ENCODE measurements around the gene SLC22A25. TPM values are rescaled to one million over a fixed set of nuclear protein-coding genes. Genes with fewer than 3 reads are reported as not detected.
"Not testable (repeated sequence)": the region's sequence is repeated elsewhere in the genome, so short reads cannot be mapped to it uniquely, and the experiment has no call there.

Gene SLC22A25
- total RNA-seq, 1 donor from 2014 or later: not detected

DNA sequence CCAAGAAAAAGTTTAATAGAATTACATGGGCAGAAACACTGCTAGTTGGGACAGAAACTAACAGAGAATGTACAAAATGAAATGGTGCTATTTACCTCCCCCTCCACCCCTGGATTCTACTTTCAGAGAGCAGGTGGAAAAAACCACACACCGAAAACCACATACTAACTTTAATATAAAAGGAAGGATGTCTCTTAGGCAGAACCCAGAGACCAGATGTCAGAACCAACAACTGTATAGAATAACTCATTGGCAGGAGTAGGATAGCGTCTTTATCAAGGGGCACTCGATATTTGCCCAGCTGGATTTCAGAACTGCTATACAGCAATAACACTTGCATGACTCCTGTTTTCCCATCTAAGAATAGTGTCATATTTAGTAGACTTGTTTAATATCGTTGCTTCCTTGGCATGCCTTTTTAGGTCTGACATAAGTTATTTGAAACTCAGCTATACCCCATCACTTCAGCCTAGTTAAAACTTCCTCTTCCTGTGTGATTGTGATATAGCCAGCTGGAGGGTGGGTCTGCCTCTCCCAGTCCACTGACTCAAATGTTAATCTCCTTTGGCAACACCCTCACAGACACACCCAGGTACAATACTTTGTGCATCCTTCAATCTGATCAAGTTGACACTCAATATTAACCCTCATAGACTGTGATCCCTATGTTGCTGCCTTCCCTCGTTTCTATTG is 1.2 kb downstream of the SLC22A25 start:
- H3K4me3 Mint-ChIP-seq: no peak overlapping the region
- TF ChIP-seq, protein P1, sequence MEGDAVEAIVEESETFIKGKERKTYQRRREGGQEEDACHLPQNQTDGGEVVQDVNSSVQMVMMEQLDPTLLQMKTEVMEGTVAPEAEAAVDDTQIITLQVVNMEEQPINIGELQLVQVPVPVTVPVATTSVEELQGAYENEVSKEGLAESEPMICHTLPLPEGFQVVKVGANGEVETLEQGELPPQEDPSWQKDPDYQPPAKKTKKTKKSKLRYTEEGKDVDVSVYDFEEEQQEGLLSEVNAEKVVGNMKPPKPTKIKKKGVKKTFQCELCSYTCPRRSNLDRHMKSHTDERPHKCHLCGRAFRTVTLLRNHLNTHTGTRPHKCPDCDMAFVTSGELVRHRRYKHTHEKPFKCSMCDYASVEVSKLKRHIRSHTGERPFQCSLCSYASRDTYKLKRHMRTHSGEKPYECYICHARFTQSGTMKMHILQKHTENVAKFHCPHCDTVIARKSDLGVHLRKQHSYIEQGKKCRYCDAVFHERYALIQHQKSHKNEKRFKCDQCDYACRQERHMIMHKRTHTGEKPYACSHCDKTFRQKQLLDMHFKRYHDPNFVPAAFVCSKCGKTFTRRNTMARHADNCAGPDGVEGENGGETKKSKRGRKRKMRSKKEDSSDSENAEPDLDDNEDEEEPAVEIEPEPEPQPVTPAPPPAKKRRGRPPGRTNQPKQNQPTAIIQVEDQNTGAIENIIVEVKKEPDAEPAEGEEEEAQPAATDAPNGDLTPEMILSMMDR (conservative IDR thresholded peaks at IDR 0.05): no peak
- H3K36me3 Mint-ChIP-seq (ENCODE audit: low read depth): no peaks in the 10 kb centered on the region
- no peaks in the 10 kb centered on the region for H3K4me1 Mint-ChIP-seq
- peaks cover 45% of the 10 kb centered on the region for H3K27me3 Mint-ChIP-seq (ENCODE audit: low read depth)
- no peak for DNase-seq (ENCODE audit: low read depth, low spot score)
- no peak overlapping the region for H3K27ac Mint-ChIP-seq (ENCODE audit: unreplicated experiment)
- peaks cover 3% of the 10 kb centered on the region for H3K9me3 Mint-ChIP-seq

DNA sequence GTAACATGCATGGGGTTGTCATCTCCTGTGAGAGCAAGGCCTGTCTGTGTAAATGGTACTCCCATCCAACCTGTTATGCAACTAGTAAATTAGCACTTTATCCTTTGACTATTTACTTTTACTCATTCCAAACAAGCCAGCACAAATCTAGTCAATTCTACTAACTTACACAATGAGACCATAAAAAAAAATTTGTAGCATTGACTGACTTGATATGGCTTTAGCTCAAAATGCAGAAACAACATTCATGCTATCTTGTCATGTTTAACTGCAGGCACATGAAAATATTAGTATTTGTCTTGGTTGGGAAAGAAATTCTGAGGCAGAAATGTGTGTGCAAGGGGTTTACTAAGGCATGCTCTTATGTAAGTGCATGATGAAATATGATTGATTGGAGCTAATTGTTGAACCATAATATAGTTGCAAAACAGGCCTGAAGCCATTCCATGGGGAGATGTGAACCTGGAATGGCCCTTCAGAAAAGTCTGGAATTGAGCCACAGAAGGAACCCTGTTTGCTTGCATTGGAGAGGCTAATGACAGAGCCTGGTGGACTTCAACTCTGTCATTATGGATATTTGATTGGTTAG is 2.5 kb downstream of the SLC22A25 start:
- H3K4me3 Mint-ChIP-seq: no peak overlapping the region
- peaks cover 3% of the 10 kb centered on the region for H3K36me3 Mint-ChIP-seq (ENCODE audit: low read depth)

DNA sequence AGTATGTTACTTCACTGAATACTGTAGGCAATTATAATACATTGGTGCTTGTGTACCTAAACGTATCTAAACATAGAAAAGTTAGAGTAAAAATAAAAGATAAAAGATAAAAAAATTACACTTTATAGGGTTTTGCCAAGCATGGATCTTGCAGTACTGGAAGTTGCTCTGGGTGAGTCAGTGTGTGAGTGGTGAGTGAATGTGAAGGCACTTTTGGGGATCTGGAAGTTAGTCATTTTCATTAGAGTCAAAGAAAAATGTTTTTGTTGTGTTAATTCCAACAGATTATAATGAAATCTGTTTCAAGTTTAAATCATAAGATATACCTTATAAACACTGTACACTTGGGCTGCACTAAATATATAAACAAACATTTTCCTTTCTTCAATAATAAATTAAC is 3.3 kb downstream of the SLC22A25 start:
- peaks cover 11% of the 10 kb centered on the region for H3K9me3 Mint-ChIP-seq
- H3K36me3 Mint-ChIP-seq (ENCODE audit: low read depth): peaks cover 3% of the 10 kb centered on the region
- no peak for DNase-seq (ENCODE audit: low read depth, low spot score)
- TF ChIP-seq, protein P1 (conservative IDR thresholded peaks at IDR 0.05): no peak
- no peak overlapping the region for H3K27ac Mint-ChIP-seq (ENCODE audit: unreplicated experiment)
- peaks cover 46% of the 10 kb centered on the region for H3K27me3 Mint-ChIP-seq (ENCODE audit: low read depth)
- H3K4me1 Mint-ChIP-seq: no peaks in the 10 kb centered on the region
- no peak overlapping the region for H3K4me3 Mint-ChIP-seq

More for the DNA sequence above, 2.5 kb downstream of the SLC22A25 start:
- H3K9me3 Mint-ChIP-seq: peaks cover 8% of the 10 kb centered on the region
- no peak for DNase-seq (ENCODE audit: low read depth, low spot score)
- peaks cover 46% of the 10 kb centered on the region for H3K27me3 Mint-ChIP-seq (ENCODE audit: low read depth)
- H3K27ac Mint-ChIP-seq (ENCODE audit: unreplicated experiment): no peak overlapping the region
- TF ChIP-seq, protein P1 (conservative IDR thresholded peaks at IDR 0.05): no peak
- H3K4me1 Mint-ChIP-seq: no peaks in the 10 kb centered on the region

GRCh38 chr11:63239254-63239653 is 4.1 kb downstream of the SLC22A25 start:
- TF ChIP-seq, protein P1 (conservative IDR thresholded peaks at IDR 0.05): no peak
- Mint-ChIP-seq H3K4me1 (no peaks in the 10 kb centered on the region), H3K4me3 (no peak overlapping the region), H3K9me3 (peaks cover 14% of the 10 kb centered on the region), H3K27ac (ENCODE audit: unreplicated experiment) (no peak overlapping the region), H3K36me3 (ENCODE audit: low read depth) (peaks cover 6% of the 10 kb centered on the region), H3K27me3 (ENCODE audit: low read depth) (peaks cover 45% of the 10 kb centered on the region)
- DNase-seq (ENCODE audit: low read depth, low spot score): no peak

DNA sequence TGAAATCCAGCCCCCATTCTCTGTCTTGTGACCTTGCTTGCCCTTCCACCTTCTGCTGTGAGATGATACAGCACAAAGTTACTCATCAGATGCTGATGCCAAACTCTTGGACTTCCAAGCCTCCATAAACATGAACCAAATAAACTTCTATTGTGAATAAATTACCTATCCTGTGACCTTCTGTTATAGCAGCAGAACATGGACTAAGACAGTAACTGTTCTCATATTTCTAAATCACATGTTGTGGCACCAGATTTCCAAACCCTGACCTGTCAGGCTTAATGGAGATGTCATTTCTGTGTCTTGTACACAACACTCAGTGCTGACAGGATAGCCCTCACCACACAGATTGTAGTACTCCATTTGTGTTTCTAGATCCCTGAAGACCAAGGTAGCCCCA is 6.0 kb downstream of the SLC22A25 start:
- H3K4me3 Mint-ChIP-seq: no peak overlapping the region
- peaks cover 46% of the 10 kb centered on the region for H3K27me3 Mint-ChIP-seq (ENCODE audit: low read depth)
- peaks cover 10% of the 10 kb centered on the region for H3K36me3 Mint-ChIP-seq (ENCODE audit: low read depth)
- no peak for DNase-seq (ENCODE audit: low read depth, low spot score)
- no peaks in the 10 kb centered on the region for H3K4me1 Mint-ChIP-seq
- peaks cover 18% of the 10 kb centered on the region for H3K9me3 Mint-ChIP-seq
- no peak overlapping the region for H3K27ac Mint-ChIP-seq (ENCODE audit: unreplicated experiment)
- TF ChIP-seq, protein P1 (conservative IDR thresholded peaks at IDR 0.05): no peak

DNA sequence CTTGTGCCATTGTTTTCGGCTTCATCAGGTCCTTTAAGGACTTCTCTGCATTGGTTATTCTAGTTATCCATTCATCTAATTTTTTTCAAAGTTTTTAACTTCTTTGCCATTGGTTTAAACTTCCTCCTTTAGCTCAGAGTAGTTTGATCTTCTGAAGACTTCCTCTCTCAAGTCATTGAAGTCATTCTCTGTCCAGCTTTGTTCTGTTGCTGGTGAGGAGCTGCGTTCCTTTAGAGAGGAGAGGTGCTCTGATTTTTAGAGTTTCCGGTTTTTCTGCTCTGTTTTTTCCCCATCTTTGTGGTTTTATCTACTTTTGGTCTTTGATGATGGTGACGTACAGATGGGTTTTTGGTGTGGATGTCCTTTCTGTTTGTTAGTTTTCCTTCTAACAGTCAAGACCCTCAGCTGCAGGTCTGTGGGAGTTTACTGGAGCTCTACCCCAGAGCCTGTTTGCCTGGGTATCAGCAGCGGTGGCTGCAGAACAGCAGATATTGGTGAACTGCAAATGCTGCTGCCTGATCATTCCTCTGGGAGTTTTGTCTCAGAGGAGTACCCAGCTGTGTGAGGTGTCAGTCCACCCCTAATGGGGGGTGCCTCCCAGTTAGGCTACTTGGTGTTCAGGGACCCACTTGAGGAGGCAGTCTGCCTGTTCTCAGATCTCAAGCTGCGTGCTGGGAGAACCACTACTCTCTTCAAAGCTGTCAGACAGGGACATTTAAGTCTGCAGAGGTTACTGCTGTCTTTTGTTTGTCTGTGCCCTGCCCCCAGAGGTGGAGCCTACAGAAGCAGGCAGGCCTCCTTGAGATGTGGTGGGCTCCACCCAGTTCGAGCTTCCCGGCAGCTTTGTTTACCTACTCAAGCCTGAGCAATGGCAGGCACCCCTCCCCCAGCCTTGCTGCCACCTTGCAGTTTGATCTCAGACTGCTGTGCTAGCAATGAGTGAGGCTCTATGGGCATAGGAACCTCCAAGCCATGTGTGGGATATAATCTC is 7.6 kb downstream of the SLC22A25 start:
- not testable (repeated sequence) for DNase-seq (ENCODE audit: low read depth, low spot score); H3K4me1 Mint-ChIP-seq; H3K27ac Mint-ChIP-seq (ENCODE audit: unreplicated experiment); H3K4me3 Mint-ChIP-seq
- Mint-ChIP-seq H3K27me3 (ENCODE audit: low read depth) (peaks cover 37% of the 10 kb centered on the region), H3K36me3 (ENCODE audit: low read depth) (peaks cover 10% of the 10 kb centered on the region), H3K9me3 (peaks cover 22% of the 10 kb centered on the region)
